GM12878 (cell line): ENCODE measurements around the gene MANF. TPM values are rescaled to one million over a fixed set of nuclear protein-coding genes. Genes with fewer than 3 reads are reported as not detected.

Source experiments
- ATAC-seq: fragments of 200-7000 bp; cut with Tn5 transposase; 3 replicates; pipeline ENCODE4 v1.9.1; 2020; ENCODE audit warnings: mild to moderate bottlenecking, moderate library complexity
- BruUV-seq: library from RNA; stranded (reverse); fragments of 400-500 nt; replicated peaks from 2 replicates; lab custom pipeline; 2021; lab: Mats Ljungman, UMichigan
- CTCF ChIA-PET: fragments of 300-600 bp; sonication (Branson Sonifier 250); formaldehyde crosslinking; extraction: SDS; loops from one replicate; lab custom pipeline; 2021; ENCODE audit warnings: inconsistent platforms; lab: Yijun Ruan, JAX
- POLR2A ChIA-PET: fragments of 350-600 bp; formaldehyde crosslinking; extraction: SDS; loops from one replicate; lab custom pipeline; 2021; ENCODE audit warnings: inconsistent platforms; lab: Charles Lee
- RAD21 ChIA-PET: fragments of 300-600 bp; sonication (Branson Sonifier 250); formaldehyde crosslinking; loops from one replicate; lab custom pipeline; 2023; ENCODE audit warnings: antibody characterized with exemption; ENCODE audit not compliant: unreplicated experiment; lab: Charles Lee
- SMC1A ChIA-PET: fragments of 300-600 bp; sonication (Branson Sonifier 250); formaldehyde crosslinking; loops from one replicate; lab custom pipeline; 2023; ENCODE audit not compliant: unreplicated experiment, uncharacterized antibody; lab: Charles Lee
- DNase-seq: peaks from one replicate; pipeline ENCODE4 v3.0.0-alpha.2; 2011; ENCODE audit warnings: low read depth, low spot score
- FAIRE-seq: peaks from 3 replicates; lab custom pipeline; 2011; peaks lifted over from hg19 to GRCh38; lab: Jason Lieb, UNC
- H2AFZ ChIP-seq: 2 replicates; pipeline ENCODE4 v1.6.0; 2011; ENCODE audit warnings: low read depth, low read length, control low read depth; ENCODE audit not compliant: control insufficient read depth
- H3K27ac ChIP-seq: 2 replicates; pipeline ENCODE4 v1.5.1; 2011; ENCODE audit warnings: control low read depth; ENCODE audit not compliant: control insufficient read depth, insufficient read depth
- H3K27me3 ChIP-seq, 2 experiments: replicated peaks in 1 of 2; 2 replicates each; pipeline versions ENCODE4 v1.6.0 to v1.6.1; 2011; ENCODE audit warnings: low read length in 1 of 2; ENCODE audit not compliant: control insufficient read depth in 2 of 2, insufficient read depth in 2 of 2
- H3K36me3 ChIP-seq, 2 experiments: 2 replicates each; pipeline ENCODE4 v1.5.1; 2011; ENCODE audit warnings: low read length in 1 of 2; ENCODE audit not compliant: control insufficient read depth in 2 of 2, insufficient read depth in 2 of 2
- H3K4me1 ChIP-seq: 2 replicates; pipeline ENCODE4 v1.6.1; 2011; ENCODE audit warnings: mild to moderate bottlenecking, low read length, moderate library complexity, mixed read lengths; ENCODE audit not compliant: control insufficient read depth, insufficient read depth
- H3K4me2 ChIP-seq: 2 replicates; pipeline ENCODE4 v1.6.0; 2011; ENCODE audit warnings: control low read depth; ENCODE audit not compliant: control insufficient read depth, insufficient read depth
- H3K4me3 ChIP-seq: fragments of 200-600 bp; sonication (generic); 2 replicates; pipeline ENCODE4 v1.5.1; 2016
- H3K79me2 ChIP-seq: 2 replicates; pipeline ENCODE4 v1.6.0; 2011; ENCODE audit warnings: low read length; ENCODE audit not compliant: control insufficient read depth, insufficient read depth
- H3K9ac ChIP-seq: 2 replicates; pipeline ENCODE4 v1.8.0; 2011; ENCODE audit warnings: low read length, control low read depth, mixed read lengths; ENCODE audit not compliant: control insufficient read depth, insufficient read depth
- H3K9me3 ChIP-seq: replicated peaks from 3 replicates; pipeline ENCODE4 v1.5.1; 2011; ENCODE audit warnings: mild to moderate bottlenecking, low read length; ENCODE audit not compliant: control insufficient read depth, insufficient read depth
- H4K20me1 ChIP-seq: 2 replicates; pipeline ENCODE4 v1.6.0; 2011; ENCODE audit not compliant: control insufficient read depth, insufficient read depth
- CHD2 ChIP-seq: IDR thresholded peaks from 2 replicates; pipeline ENCODE4 v1.6.1; 2011; ENCODE audit warnings: low read depth, low read length, improper control_type of control experiment, borderline replicate concordance
- NKRF ChIP-seq: fragments of 450-650 bp; conservative IDR thresholded peaks from 2 replicates; pipeline ENCODE4 v1.6.1; 2017; ENCODE audit warnings: mild to moderate bottlenecking, moderate library complexity
- SMARCA5 ChIP-seq: fragments of 450-650 bp; IDR thresholded peaks from 2 replicates; pipeline ENCODE4 v1.6.1; 2017; ENCODE audit warnings: mild to moderate bottlenecking
- WGBS: methylation state at CpG from one replicate; pipeline ENCODE4 v1.1.6; 2016; ENCODE audit warnings: low lambda C conversion rate; ENCODE audit not compliant: insufficient replicate concordance, insufficient coverage; ENCODE audit errors: missing lambda C conversion rate; 5-methylcytosine and 5-hydroxymethylcytosine counted together
- in situ Hi-C: fragments of 300-500 bp; cut with MboI; formaldehyde crosslinking; loops from 9 replicates; pipeline ENCODE4 v1.14.3; 2018; ENCODE audit warnings: mixed read lengths
- intact Hi-C: fragments of 100-400 bp; cut with micrococcal nuclease; formaldehyde crosslinking; loops from one replicate; pipeline ENCODE4 v1.14.2; 2022; ENCODE audit not compliant: unreplicated experiment
- polyA plus RNA-seq, 11 experiments: library from polyadenylated mRNA; depleted of rRNA in 4 of 11; unstranded in 6 of 11; stranded (reverse) in 5 of 11; fragments of >200 nt; fragmentation: Nextera tagmentation in 4 of 11; fragmentation: Illumina TruSeq in 1 of 11; extraction: Ambion mirVana in 4 of 11; extraction: Trizol in 1 of 11; gene quantifications; 1 replicate in 1 of 11; 2 replicates in 10 of 11; pipeline versions ENCODE4 v1.2.1 to v1.2.3, GENCODE V29; 2011 to 2016; ENCODE audit warnings: inconsistent platforms in 2 of 11, missing spikeins in 2 of 11, low read depth in 1 of 11
- total RNA-seq, 4 experiments: library from RNA; depleted of rRNA in 3 of 4; stranded (reverse); fragments of >200 nt in 3 of 4; fragmentation: Illumina TruSeq in 1 of 4; extraction: Trizol in 1 of 4; gene quantifications; 2 replicates each; pipeline versions ENCODE4 v1.2.1 to v1.2.3, GENCODE V29; 2013 to 2021

Gene MANF
- total and polyA plus RNA-seq, 10 of the 15 experiments (the other 5 are each of a cell fraction or from before 2014, with no cell fraction given), result 22.0 to 120 (median 82.9) TPM

GRCh38 chr3:51385621-51386091 is 565 bp downstream of the MANF start:
- TF ChIP-seq NKRF (no peak), CHD2 (no peak), SMARCA5 (0 out of 2 replicates have a peak, but pooled peaks have one; percentile 7)
- SMC1A ChIA-PET, result interaction anchor here (0.9 kb wide), 1 partner anchor 769 kb away, joined by 3 read pairs; the partner anchor contains the start of gene MAPKAPK3
- Histone ChIP-seq H3K36me3 (peaks cover 8 to 21% of the 10 kb centered on the region in 2 experiments), H3K79me2 (peaks cover 51% of the 10 kb centered on the region), H3K9ac (peak overlapping the region; percentile 95), H3K27me3 (no peaks in the 10 kb centered on the region), H3K4me1 (peaks cover 22% of the 10 kb centered on the region), H3K27ac (peak overlapping the region; percentile 82), H3K4me2 (peak overlapping the region; percentile 96), H3K4me3 (peak overlapping the region; percentile 83), H2AFZ (peak overlapping the region; percentile 15), H4K20me1 (0 out of 2 replicates have a peak, but pooled peaks cover 4% of the 10 kb centered on the region), H3K9me3 (no peaks in the 10 kb centered on the region)
- in situ Hi-C loops (loop anchor here (5.0 to 10.0 kb wide), 2 partner anchors 297 to 1031 kb away; partner anchors contain the start of genes CYB561D2, NPRL2 and TMEM115), intact Hi-C loops (loop anchor here (2.0 to 5.0 kb wide), 3 partner anchors 287 to 818 kb away; partner anchors contain the start of genes C3orf18, HEMK1, MAPKAPK3 and TEX264)
- CTCF ChIA-PET, result interaction anchor here (0.7 to 2.5 kb wide), 13 partner anchors 13 to 817 kb away, joined by 3 to 17 read pairs (median 4); partner anchors contain the start of genes DCAF1, MAPKAPK3, RAD54L2 and RRP9
- POLR2A ChIA-PET, result interaction anchor here (0.6 to 3.6 kb wide), 10 partner anchors 43 to 816 kb away, joined by 3 to 26 read pairs (median 4); partner anchors contain the start of genes DCAF1, HEMK1 and TEX264
- under 1% methylated on average over 18 of the region's 18 CpGs for WGBS
- BruUV-seq, result no TSS peak
- ATAC-seq, result no peak
- DNase-seq, result no peak
- RAD21 ChIA-PET, result interaction anchor here (0.8 to 1.9 kb wide), 9 partner anchors 14 to 769 kb away, joined by 3 to 14 read pairs (median 3); partner anchors contain the start of genes DCAF1 and MAPKAPK3
- no peak for FAIRE-seq
